Measurements from ENCODE around the gene BCL6.

Gene BCL6

DNA sequence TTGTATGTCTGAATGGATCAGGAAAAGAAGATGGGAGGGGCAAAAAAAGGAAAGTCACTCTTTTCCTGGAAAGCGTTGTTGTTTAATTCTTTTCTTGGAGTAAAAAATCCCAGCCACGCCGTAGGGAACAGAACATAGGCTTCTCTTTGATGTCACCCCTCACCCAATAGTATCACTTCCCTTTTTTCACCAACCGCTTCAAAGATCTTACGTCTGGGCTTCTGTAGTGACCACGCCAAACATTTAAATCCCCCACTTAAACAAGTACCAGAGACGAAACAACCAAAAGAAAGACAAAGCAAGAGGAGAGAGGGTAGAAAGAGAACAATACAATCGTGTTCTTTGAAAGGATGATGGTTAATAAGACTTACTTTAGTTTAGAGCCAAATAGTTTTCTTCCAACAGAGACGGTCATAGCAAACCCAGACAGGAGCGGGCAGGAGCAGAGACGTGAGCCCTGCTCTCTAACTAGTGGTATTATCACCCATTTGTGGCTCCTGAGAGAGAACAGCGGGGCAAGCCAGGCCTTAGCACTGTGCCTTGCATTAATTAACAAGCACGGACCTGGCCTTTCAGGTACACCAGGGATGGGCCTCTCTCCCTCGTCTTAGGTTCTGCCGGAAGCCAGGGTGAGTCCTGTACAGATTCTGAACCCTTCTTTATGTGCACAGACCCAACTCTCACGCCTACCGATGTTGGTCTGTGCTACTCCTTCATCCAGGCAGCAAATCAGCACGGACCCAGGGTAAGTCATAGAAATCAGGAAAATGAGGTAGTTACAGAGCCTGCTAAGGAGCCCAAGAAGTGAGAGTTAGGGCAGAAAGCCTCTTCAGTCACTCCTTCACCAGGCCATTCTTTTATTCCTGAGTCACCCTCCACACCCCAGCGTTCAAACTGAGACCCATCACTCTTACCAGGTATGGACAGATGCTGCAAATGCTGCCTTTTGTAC, 28.2 kb upstream of the BCL6 start:
- no peaks in the 10 kb centered on the region for H3K9me3 ChIP-seq
- no peaks in the 10 kb centered on the region for H3K36me3 ChIP-seq (replicated peaks)
- no peaks in the 10 kb centered on the region for H3K27me3 ChIP-seq (ENCODE audit: low read depth)
- no peak overlapping the region for H3K4me3 ChIP-seq
- DNase-seq (ENCODE audit: low spot score in 2 of 2) = no peak
- no peaks in the 10 kb centered on the region for H3K4me1 ChIP-seq
- in situ Hi-C loops (cut with MboI; ENCODE audit: low sequenced_read_pairs) = no loop called here

DNA sequence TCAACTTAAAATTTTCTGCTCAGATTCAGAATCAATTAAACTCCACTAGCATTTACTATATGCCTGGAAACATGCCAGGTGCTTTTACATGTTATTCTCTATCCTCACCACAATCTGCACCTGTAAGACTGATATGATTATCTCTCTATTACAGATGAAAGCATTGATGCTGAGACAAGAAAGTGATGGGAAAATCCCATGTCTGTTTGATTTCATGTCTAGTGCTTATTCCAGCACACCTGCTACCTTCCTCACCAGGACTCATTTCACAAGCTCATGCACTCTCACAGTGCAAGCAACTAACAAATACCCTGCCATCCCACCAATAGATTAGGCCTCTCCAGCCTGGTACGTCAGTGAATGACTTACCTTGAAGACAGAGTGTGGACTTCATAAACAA, 25.0 kb upstream of the BCL6 start:
- Histone ChIP-seq H3K4me1 (no peaks in the 10 kb centered on the region), H3K9me3 (no peaks in the 10 kb centered on the region), H3K27me3 (ENCODE audit: low read depth) (no peaks in the 10 kb centered on the region), H3K4me3 (no peak overlapping the region), H3K36me3 (replicated peaks) (no peaks in the 10 kb centered on the region)
- in situ Hi-C loops (cut with MboI; ENCODE audit: low sequenced_read_pairs) = no loop called here
- DNase-seq (ENCODE audit: low spot score in 2 of 2) = no peak

DNA sequence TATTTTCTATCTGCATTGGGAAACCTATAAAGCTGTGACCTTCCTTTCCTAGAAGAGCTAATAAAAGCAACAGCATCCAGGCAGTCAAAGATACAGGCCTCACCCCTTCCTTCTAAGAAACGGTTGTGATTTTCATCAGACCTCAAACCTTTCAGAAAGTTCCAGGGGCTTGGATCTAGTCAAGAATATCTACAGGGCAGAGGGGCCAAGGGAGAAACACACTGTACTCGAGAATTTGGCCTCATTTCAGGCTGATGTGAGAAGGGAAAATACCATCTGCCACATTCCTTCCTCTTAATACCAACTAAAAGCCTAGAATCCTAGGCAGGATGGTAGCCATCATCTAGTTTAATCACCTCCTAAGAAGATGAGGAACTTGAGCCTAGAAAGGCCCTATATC, 24.5 kb upstream of the BCL6 start:
- Histone ChIP-seq H3K36me3 (replicated peaks) (no peaks in the 10 kb centered on the region), H3K4me3 (no peak overlapping the region), H3K27me3 (ENCODE audit: low read depth) (no peaks in the 10 kb centered on the region), H3K4me1 (peaks cover 1% of the 10 kb centered on the region; the same call in 1 of the 2 replicates), H3K9me3 (no peaks in the 10 kb centered on the region)
- in situ Hi-C loops (cut with MboI; ENCODE audit: low sequenced_read_pairs) = no loop called here
- no peak for DNase-seq (ENCODE audit: low spot score in 2 of 2)

DNA sequence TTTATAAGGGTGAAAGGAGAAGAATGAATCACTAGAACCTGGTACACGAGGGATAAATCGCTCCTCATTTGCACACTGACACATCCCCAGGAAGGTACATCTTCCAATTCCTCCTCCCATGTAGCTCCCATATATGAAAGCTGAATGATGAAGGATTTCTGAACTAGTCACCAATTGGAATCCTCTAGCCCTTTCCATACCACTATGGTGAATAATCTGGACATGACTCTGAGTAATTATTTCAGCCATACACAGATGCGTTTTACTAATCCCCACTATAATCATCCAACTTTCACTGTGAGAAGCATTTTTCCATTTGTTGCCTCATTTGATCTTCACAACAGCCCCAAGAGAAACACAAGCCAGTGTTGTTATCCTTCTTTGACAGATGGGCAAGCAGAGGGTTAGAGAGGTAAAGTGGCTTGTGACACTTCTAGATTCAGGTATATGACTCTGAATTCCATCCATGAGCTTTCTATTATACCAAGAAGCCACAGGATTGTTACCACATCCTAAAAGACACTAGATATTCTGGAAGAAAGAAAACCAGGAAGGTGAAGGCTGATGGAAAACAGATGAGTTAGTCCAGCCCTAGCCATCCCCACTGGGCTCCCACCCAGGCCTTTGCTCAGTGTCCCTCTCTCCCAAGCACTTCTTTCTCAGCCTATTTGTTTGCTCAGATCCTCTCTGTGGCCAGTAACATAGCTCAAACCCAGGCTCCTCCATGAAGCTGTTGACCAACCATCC, 22.2 kb upstream of the BCL6 start:
- no peaks in the 10 kb centered on the region for H3K9me3 ChIP-seq
- DNase-seq (ENCODE audit: low spot score in 2 of 2) = no peak
- in situ Hi-C loops (cut with MboI; ENCODE audit: low sequenced_read_pairs) = no loop called here
- no peaks in the 10 kb centered on the region for H3K27me3 ChIP-seq (ENCODE audit: low read depth)
- no peak overlapping the region for H3K4me3 ChIP-seq
- peaks cover 6% of the 10 kb centered on the region; the same call in 1 of the 2 replicates for H3K4me1 ChIP-seq
- H3K36me3 ChIP-seq (replicated peaks) = no peaks in the 10 kb centered on the region

DNA sequence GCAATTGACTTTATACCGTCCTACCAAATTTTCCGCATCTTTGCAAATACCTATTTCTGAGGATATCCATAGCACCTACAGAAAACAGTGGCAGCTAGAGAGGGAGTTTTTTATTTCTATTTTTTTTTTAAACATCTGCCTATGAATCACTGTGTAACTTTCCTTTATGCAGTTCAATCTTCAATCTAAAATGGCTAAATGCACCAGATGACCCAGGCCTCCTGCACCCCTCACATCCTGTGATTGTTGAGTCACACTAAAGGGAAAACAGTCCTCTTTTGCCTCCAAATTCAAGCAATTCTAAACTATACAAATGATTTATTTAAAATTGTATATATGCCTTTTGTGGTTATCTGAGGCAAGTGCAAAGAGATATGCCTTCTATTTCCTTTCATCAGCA, 20.1 kb upstream of the BCL6 start:
- Histone ChIP-seq H3K36me3 (replicated peaks) (no peaks in the 10 kb centered on the region), H3K4me1 (peaks cover 6% of the 10 kb centered on the region; the same call in 1 of the 2 replicates), H3K27me3 (ENCODE audit: low read depth) (0 out of 2 replicates have a peak, but pooled peaks cover under 1% of the 10 kb centered on the region), H3K9me3 (no peaks in the 10 kb centered on the region), H3K4me3 (no peak overlapping the region)
- in situ Hi-C loops (cut with MboI; ENCODE audit: low sequenced_read_pairs) = no loop called here
- no peak for DNase-seq (ENCODE audit: low spot score in 2 of 2)

DNA sequence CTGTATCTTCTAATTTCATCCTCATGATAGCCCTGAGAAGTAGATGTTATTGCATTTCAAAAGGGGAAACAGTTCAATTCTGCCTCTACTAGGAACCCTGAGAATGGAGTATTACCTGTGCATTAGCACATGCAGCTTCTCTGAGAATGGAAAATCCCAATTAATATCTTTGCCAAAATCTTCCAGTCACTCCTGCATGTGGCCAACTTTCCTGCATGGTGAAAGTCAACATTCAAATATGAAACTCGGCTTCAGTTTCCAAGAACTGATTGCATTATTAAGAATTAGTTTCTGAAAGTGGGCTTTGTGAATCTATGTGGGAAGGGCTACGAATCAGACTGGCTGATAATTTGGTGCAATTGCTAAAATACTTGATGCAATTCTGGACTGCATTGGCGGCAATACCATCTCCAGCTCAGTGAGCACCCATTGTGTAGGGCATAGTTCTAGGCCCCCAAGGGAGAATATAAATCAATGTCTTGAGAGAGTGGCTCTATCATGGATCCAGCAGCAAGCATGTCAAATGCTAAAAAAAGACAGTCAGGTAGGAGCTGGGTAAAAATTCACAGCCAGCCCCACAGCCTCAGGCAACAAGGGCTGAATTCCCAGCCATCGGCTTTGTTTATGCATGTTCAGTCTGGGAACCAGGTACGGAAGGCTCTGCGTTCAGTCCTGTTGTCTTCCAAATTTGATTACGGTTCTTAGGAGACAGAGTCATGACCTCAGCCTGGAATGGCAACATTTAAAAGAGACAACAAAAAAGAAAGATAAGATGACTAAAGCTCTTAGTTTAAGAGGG, 18.8 kb upstream of the BCL6 start:
- in situ Hi-C loops (cut with MboI; ENCODE audit: low sequenced_read_pairs) = no loop called here
- Histone ChIP-seq H3K9me3 (no peaks in the 10 kb centered on the region), H3K27me3 (ENCODE audit: low read depth) (0 out of 2 replicates have a peak, but pooled peaks cover 4% of the 10 kb centered on the region), H3K4me3 (no peak overlapping the region), H3K36me3 (replicated peaks) (no peaks in the 10 kb centered on the region), H3K4me1 (peaks cover 6% of the 10 kb centered on the region; the same call in 1 of the 2 replicates)
- peak in 1 of 2 experiments; percentile 47 for DNase-seq (ENCODE audit: low spot score in 2 of 2)

DNA sequence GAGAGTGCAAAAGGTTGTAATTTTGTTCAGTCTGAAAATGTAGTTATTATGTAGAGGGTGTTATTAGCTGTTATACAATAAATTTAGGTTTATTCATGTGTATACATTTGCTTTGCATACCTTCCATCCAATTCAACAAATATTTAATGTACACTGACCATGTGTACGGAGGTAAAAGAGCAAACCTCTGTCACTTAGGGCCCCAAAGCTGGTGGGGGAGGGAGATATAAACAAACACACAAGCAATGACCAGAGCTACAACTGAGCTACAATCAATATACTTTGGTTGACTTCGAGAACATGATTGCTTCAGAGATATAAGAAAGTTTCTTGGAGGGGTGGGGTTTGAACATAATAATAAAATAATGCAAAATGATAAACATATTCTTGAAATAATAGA, 17.5 kb upstream of the BCL6 start:
- Histone ChIP-seq H3K9me3 (no peaks in the 10 kb centered on the region), H3K4me1 (peaks cover 6% of the 10 kb centered on the region; the same call in 1 of the 2 replicates), H3K36me3 (replicated peaks) (no peaks in the 10 kb centered on the region), H3K4me3 (no peak overlapping the region), H3K27me3 (ENCODE audit: low read depth) (0 out of 2 replicates have a peak, but pooled peaks cover 4% of the 10 kb centered on the region)
- in situ Hi-C loops (cut with MboI; ENCODE audit: low sequenced_read_pairs) = no loop called here
- DNase-seq (ENCODE audit: low spot score in 2 of 2) = no peak

DNA sequence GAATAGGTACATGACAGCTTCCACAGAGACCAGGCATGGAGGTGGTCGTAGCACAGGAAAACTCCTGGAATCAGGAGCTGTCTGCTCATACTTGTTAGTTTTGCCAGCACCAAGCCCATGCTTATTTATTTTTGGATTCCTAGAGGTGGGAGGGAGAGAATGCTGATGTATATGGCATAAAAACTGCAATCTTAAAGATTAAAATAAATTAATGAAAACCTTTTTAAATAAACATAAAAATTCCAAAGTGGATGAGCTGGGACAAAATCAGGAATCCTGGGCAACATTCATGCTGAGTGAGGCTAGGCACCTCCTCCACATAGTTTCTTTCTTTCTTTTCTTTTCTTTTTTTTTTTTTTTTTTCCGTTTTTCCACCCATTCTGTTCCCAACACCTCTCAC, 14.3 kb upstream of the BCL6 start:
- no peaks in the 10 kb centered on the region for H3K36me3 ChIP-seq (replicated peaks)
- in situ Hi-C loops (cut with MboI; ENCODE audit: low sequenced_read_pairs) = no loop called here
- H3K4me1 ChIP-seq = peaks cover 3% of the 10 kb centered on the region; the same call in 1 of the 2 replicates
- 0 out of 2 replicates have a peak, but pooled peaks cover 4% of the 10 kb centered on the region for H3K27me3 ChIP-seq (ENCODE audit: low read depth)
- no peaks in the 10 kb centered on the region for H3K9me3 ChIP-seq
- H3K4me3 ChIP-seq = no peak overlapping the region
- DNase-seq (ENCODE audit: low spot score in 2 of 2) = no peak

DNA sequence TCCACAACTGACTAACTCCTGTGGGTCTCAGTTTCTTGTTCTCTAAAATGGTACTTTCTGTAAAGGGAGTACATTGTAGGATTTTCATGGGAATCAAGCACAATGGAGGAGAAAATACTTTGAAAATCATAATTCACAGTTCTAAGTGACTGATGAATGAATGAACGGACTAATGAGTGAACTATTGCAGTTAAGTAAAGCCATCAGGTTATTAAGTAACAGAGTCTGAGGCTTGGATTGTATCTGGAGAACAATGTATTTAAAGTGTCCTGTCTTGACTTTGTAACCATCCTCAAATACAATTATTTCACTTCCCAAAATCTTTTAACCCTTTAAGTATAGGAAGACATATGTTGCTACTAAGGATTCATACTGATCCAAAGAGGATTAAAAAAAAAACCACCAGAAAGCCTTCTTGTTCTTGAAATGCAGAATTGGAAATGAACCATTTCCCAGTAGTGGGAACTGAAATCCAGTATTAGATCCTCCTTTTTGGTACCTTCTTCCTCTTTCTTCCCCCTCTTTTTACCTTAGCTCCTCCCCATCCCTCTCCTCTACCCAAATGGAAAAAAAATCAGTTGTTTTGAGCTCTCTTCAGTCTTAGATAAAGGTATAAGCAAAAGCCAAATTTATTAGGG, 13.2 kb upstream of the BCL6 start:
- Histone ChIP-seq H3K4me3 (no peak overlapping the region), H3K36me3 (replicated peaks) (no peaks in the 10 kb centered on the region), H3K9me3 (no peaks in the 10 kb centered on the region), H3K27me3 (ENCODE audit: low read depth) (0 out of 2 replicates have a peak, but pooled peaks cover 4% of the 10 kb centered on the region), H3K4me1 (no peaks in the 10 kb centered on the region)
- no peak for DNase-seq (ENCODE audit: low spot score in 2 of 2)
- in situ Hi-C loops (cut with MboI; ENCODE audit: low sequenced_read_pairs) = no loop called here

DNA sequence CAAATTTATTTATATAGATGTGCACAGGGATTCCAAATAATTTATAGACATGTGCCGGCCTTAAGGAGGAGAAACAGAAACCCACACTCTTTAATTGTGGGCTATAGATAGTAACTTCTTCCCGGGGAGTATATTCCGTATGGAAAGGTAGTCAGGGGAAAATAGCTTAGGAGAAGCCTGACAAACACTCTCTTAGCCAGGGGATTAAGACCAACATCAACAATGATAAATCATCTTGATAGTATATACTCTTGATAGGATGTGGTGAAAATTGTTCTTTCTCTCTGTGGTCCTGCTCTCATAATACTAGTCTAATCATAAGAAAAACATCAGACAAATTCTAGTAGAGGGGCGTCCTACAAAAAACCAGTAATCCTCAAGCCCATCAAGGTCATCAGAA, 8.2 kb upstream of the BCL6 start:
- H3K27me3 ChIP-seq (ENCODE audit: low read depth) = no peaks in the 10 kb centered on the region
- H3K4me1 ChIP-seq = peaks cover under 1% of the 10 kb centered on the region
- H3K9me3 ChIP-seq = no peaks in the 10 kb centered on the region
- in situ Hi-C loops (cut with MboI; ENCODE audit: low sequenced_read_pairs) = no loop called here
- H3K36me3 ChIP-seq (replicated peaks) = no peaks in the 10 kb centered on the region
- no peak for DNase-seq (ENCODE audit: low spot score in 2 of 2)
- H3K4me3 ChIP-seq = no peak overlapping the region

DNA sequence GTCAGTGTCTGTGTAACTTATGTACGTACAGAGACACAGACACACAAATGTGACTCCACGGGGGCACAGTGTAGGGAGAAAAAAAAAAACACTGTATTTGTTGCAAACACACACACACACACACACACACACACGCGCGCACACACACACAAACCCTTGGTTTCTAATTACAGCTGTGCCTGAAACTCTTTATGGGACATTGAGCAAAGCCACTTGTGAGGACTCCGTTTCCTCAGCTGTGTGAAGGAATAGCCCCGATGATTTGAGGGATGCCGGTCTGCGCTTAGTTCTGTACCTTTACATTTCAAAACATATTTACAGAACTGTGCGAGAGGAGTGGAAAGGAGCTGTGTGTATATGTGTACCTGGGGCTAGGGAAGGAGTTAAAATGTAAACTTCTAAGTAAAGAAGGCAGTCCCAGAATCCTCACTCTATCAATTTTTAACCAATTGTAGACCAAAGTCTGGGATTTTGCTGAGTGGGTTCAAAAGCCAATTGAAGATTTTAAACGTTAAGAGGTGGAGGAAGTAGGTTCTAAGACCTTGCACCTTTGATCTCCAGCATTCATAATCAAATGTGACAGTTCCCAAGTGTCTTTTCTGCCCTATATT, 5.3 kb upstream of the BCL6 start:
- Histone ChIP-seq H3K36me3 (replicated peaks) (no peaks in the 10 kb centered on the region), H3K4me3 (no peak overlapping the region)

DNA sequence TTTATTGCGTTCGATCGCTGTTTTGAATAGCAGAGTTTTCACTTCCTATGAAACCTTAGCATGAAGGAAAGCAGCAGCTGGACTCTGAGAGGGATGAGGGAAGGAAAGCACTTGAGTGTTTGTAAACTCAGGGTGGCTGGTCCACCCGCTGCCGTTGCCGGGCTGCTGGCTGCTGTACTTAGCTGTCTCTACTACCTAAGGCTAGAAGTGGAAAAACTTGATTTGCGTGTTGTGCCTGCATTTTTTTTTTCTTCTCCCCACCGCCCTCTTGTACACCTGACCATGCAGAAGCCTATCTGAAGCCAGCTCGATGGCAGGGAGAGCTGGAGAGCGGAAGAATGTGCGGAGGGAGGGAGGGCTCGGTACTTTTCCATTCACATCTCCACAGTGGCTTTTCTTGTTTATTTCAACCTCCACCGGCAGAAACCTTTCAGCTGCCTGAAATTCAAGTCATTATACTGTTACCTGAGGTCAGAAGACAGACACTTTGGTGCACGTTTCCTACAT, 4.8 kb upstream of the BCL6 start:
- no peak overlapping the region for H3K4me3 ChIP-seq
- no peak for DNase-seq (ENCODE audit: low spot score in 2 of 2)
- H3K27me3 ChIP-seq (ENCODE audit: low read depth) = no peaks in the 10 kb centered on the region
- in situ Hi-C loops (cut with MboI; ENCODE audit: low sequenced_read_pairs) = no loop called here
- no peaks in the 10 kb centered on the region for H3K9me3 ChIP-seq
- H3K36me3 ChIP-seq (replicated peaks) = no peaks in the 10 kb centered on the region
- peaks cover 18% of the 10 kb centered on the region for H3K4me1 ChIP-seq

More for the DNA sequence above, 5.3 kb upstream of the BCL6 start:
- H3K9me3 ChIP-seq = no peaks in the 10 kb centered on the region
- in situ Hi-C loops (cut with MboI; ENCODE audit: low sequenced_read_pairs) = no loop called here
- H3K4me1 ChIP-seq = peaks cover 18% of the 10 kb centered on the region
- no peak for DNase-seq (ENCODE audit: low spot score in 2 of 2)
- H3K27me3 ChIP-seq (ENCODE audit: low read depth) = no peaks in the 10 kb centered on the region
